ENCODE results near the gene DYNLL2.
"Not testable (repeated sequence)": the region's sequence is repeated elsewhere in the genome, so short reads cannot be mapped to it uniquely, and the experiment has no call there.

DYNLL2 gene

DNA sequence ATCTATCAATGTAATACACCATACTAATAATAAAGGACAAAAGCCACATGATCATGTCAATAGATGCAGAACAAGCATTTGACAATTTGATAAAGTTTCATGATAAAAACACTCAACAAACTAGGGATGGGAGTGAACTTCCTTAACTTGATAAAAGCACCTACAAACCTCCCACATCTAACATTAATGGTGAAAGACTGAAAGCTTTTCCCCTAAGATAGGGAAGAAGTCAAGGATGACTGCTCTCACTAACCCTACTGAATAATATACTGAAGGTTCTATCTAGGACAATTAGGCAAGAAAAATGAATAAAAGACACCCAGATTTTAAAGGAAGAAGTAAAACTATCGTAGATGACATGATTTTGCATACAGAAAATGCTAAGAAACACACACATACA lies 10.4 kb upstream of the DYNLL2 start:
- DNase-seq (ENCODE audit: low read depth in 2 of 2) = no peak

DNA sequence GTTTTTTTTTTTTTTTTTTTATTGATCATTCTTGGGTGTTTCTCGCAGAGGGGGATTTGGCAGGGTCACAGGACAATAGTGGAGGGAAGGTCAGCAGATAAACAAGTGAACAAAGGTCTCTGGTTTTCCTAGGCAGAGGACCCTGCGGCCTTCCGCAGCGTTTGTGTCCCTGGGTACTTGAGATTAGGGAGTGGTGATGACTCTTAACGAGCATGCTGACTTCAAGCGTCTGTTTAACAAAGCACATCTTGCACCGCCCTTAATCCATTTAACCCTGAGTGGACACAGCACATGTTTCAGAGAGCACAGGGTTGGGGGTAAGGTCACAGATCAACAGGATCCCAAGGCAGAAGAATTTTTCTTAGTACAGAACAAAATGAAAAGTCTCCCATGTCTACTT lies 10.0 kb upstream of the DYNLL2 start:
- not testable (repeated sequence) for DNase-seq (ENCODE audit: low read depth in 2 of 2)

DNA sequence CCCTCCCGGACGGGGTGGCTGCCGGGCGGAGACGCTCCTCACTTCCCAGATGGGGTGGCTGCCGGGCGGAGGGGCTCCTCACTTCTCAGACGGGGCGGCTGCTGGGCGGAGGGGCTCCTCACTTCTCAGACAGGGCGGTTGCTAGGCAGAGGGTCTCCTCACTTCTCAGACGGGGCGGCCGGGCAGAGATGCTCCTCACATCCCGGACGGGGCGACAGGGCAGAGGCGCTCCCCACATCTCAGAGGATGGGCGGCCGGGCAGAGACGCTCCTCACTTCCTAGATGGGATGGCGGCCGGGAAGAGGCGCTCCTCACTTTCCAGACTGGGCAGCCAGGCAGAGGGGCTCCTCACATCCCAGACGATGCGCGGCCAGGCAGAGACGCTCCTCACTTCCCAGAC lies 8.8 kb upstream of the DYNLL2 start:
- DNase-seq (ENCODE audit: low read depth in 2 of 2) = not testable (repeated sequence)

DNA sequence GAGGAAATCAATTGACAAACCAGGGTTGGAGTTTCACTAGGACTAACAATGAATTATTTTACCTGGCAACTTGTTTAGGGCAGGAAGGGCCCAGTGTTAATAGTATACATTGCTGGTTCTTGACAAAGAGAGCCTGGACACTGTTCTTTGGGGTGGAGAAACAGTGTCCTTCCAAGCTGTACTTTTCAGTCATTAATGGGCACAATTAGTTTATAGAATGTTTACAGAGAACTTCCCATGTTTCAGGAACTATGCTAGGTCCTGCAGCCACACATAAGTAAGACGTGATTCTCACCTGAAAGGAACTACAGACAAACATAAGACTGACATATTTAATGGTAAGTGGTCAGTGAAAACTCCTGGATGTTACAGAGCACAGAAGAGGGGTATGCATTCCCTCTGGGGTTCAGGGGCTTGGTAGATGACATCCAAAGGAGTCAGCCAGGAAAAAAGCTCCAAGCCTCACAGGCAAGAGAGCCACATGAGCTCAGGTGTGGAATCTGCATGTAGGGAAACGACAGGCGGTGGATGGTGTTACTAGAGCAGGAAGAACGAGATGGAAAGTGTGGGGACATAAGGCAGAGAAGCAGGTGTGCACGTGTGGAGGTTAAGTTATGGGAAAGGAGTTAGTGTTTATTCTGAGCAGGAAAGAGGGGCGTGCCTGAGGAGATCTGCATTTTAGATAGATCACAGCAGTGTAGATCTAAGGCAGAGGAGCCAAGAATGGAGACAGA lies 3.8 kb upstream of the DYNLL2 start:
- no peak for DNase-seq (ENCODE audit: low read depth in 2 of 2)

DNA sequence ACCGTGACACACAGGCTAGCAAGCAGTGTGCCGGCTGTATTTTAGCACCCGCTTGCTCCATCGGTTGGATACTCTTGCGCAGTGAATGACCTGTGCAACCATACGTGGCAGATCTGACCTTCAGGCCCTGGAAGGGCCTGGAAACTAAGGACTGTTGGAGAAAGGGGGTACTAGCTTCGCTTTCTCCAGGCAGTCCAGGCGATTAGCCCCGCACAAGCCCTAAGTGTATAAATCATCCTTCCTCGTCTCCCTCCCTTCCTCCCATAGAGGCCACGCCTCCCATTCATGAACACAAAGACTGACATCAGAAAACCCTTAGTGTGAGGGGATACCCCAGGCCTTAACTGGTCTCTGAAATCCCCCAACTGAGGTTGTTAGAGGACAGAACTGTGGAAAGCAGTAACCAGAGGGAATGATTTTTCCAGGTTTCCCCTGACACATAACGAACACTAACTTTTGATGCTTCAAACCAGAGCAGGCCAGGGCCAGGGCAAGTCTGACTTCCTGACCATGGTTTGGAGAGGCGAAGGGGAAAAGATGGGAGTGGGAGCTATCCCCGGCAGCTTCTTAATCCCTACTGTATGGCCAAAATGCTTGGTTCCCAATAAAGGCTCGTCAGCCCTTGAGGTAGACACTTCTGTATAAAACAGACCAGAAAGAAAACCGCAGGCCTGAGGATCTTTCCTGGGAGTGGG lies 1.4 kb upstream of the DYNLL2 start:
- DNase-seq (ENCODE audit: low read depth in 2 of 2) = no peak

GRCh38 chr17:58082341-58082869 lies 814 bp upstream of the DYNLL2 start:
- no peak for DNase-seq (ENCODE audit: low read depth in 2 of 2)

DNA sequence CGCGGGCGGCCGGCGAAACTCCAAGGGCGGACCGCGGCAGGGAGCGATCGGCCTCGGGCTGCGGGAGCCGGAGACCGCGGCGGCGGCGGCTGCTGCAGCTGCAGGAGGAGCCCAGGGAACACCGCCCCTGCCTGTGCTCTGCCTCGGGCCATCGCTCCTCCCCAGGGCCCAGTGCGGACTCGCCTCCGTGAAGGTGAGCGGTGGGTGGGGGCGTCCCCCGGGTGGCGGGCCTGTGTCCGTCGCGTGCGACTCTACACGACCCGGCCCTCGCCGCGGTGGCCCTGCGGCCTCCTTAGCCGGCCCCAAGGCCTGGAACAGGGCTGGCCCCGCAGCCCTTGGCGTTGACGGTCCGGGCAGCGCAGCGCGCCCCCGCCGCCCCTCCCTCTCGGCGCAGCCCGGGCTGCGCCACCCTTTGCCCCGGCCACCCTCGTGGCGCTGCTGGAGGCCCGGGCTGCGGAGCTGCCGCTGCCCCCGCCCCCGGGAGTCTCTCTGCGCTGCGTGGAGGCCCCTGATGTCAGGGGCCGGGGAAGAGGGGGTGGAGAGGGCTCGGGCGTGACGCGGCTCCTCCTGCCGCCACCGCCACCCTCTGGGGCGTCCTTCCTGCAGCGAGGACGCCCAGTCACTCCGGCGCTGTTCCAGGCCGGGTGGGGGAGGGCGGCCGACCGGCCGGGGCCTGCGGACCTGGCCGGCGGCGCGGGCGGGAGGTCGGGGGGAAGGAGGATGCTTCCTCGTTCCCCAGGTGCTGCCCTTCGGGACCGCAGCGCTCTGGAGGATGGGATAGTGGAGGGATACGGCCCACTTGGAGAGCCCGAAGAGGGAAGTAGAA lies 485 bp downstream of the DYNLL2 start:
- DNase-seq (ENCODE audit: low read depth in 2 of 2) = peak; percentile 56 to 59

DNA sequence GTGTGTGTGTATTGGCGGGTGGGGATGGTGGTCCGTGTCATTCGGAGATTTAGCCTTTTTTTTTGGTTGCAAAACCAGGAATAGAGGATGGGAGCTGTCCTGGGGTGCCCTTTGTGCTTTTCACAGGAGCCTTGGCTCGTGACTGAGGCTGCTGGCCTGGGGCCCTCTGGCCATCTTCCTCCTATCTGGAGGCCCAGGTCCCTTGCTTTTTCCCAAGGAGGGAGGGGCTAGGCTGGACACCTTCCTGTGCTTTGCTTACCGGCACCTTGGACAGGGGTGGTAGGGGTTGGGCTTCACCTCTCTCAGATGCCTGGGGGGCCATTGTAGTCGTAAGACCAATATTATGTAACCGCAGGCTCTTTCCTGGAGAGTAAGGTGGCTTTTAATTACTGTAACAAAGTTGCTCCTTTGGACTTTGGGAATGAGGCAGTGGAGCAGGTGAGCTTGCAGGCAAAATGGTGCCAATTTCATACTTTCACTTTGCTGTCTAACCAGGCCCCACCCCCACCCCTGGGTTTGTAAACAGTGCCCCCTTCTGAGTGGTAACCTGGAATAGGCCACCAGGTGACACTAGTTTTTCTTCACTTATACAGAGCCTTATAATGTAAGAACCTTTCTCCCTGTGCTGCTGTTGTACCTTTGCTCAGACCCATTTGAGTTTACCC lies 1.2 kb downstream of the DYNLL2 start:
- peak in 1 of 2 donors; percentile 24 for DNase-seq (ENCODE audit: low read depth in 2 of 2)

DNA sequence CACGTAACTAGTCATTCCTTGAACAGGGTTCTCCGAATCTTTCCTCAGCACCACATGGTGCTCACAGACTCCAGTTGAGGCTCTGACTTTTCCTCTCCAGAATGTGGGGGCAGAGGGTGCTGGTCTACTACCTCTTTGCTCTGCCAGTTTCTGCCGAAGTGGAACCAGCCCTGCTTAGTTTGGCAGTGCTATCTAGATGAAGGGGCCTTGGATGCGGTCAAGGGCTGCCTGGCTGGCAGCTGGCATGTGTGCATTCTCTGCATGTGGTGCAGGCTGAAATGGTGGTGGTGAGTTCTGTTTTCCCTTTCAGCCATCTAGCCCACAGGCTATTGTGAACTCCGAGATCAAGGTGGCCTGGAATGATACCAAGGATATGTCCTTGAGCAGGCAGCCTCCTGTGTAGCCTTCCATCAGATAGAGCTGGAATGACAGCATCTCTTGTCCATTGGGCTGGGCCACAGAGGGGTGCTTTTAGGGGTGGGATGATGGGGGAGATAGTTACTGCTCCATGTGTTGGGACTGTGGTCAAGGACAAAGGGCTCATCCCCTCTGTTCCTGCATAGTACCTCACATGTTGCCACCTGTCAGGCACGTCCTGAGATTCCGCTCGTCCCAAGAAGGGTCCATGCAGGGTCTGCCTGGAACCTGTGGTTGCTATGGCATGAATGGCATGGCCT lies 2.0 kb downstream of the DYNLL2 start:
- no peak for DNase-seq (ENCODE audit: low read depth in 2 of 2)

- DNase-seq (ENCODE audit: low read depth in 2 of 2) = no peak
Measured at GRCh38 chr17:58086953-58087352, 3.7 kb downstream of the DYNLL2 start.

GRCh38 chr17:58088624-58089023 lies 5.4 kb downstream of the DYNLL2 start:
- no peak for DNase-seq (ENCODE audit: low read depth in 2 of 2)

GRCh38 chr17:58089111-58089510 lies 5.9 kb downstream of the DYNLL2 start:
- no peak for DNase-seq (ENCODE audit: low read depth in 2 of 2)

- DNase-seq (ENCODE audit: low read depth in 2 of 2) = no peak
Measured at GRCh38 chr17:58091024-58091567, 7.9 kb downstream of the DYNLL2 start.

- DNase-seq (ENCODE audit: low read depth in 2 of 2) = no peak
Measured at GRCh38 chr17:58092101-58092796, 9.0 kb downstream of the DYNLL2 start.

- DNase-seq (ENCODE audit: low read depth in 2 of 2) = no peak
Measured at GRCh38 chr17:58092797-58093385, 9.7 kb downstream of the DYNLL2 start.

DNA sequence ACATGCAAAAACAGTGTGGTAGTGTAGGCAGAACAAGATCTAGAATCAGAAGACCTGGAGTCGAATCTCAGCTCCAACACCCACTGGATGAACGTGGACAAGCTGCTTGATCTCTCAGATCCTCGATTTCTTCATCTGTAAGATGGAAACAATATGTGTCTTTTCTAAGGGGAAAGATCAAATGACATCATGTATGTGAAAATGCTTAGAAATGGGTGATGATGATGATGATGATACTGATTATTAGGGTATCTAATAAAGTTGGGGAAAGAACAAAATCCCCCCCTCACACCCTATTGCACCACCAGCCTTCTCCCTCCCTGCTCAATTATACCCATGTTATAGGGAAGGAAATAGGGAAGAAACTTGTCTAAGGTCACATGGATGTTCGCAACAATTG lies 10.9 kb downstream of the DYNLL2 start:
- no peak for DNase-seq (ENCODE audit: low read depth in 2 of 2)

DNA sequence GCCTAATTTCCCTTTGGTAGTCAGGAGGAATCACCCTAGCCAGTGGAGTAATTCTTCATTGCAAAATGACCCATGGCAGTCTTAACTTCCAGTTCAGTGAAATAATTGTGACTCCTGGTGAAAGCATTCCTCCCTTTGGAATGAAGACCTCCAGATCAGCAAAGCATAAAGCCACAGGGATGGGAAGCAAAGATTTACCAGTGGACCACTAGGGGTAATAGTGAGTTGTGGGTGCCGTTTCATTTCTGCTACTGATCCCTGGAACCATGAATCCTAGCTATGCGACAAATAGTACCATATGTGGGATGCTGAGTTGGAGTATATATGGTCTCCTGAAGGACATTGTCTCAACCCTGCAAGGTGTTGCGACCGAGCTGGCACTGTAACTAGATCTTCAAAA lies 13.7 kb downstream of the DYNLL2 start:
- DNase-seq (ENCODE audit: low read depth in 2 of 2) = no peak

DNA sequence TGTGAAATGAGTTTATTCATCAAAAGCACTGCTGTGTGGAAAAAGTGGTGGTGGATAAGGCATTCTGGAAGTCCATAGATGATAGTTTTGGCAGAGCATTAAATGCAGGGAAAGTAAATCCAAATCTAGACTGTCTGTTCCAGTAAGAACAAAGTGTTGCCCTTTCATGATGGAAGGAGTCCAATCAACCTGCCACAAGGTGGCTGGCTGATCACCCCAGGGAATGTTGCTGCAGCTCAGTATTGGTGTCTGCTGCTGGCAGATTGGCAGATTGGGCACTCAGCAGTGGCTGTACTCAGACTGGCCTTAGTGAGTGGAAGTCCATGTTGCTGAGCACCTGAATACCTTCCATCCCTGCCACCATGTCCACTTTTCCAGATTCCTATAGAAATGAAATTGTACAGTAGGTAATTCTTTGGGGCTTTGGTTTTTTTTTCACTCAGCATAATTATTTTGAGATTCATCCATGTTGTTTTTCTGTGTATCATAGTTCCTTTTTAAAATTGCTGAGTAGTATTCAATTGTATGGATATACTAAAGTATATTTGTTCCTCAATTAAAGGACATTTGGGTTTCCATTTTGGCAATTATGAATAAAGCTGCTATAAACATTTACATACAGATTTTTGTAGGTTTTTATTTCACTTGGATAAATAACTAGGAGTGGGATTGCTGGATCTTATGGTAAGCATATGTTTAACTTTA lies 14.3 kb downstream of the DYNLL2 start:
- no peak for DNase-seq (ENCODE audit: low read depth in 2 of 2)

DNA sequence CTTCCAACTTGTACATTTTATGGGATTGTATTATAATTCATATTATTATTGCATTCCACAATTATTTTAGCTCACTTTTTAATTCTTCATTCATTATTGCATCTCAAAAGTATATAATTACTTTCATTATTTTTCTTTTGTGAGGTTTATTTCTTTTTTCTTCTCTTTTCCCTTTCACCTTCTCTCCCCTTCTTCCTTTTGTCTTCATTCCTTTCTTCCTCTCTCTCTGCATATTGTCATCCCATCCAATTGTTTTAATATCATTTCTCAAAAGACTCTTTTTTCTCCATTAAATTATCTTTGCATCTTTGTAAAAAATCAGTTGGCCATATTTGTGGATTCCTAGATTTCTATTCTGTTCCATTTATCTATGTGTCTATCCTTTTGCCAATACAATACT lies 17.3 kb downstream of the DYNLL2 start:
- no peak for DNase-seq (ENCODE audit: low read depth in 2 of 2)
